Osteocyte (in vitro differentiated cells): ENCODE results near the gene HPGD. TPM values are rescaled to one million over a fixed set of nuclear protein-coding genes. Genes with fewer than 3 reads are reported as not detected.

Experiments used
- DNase-seq: peaks from one replicate; pipeline ENCODE4 v3.0.0; 2021; ENCODE audit warnings: mixed read lengths; ENCODE audit not compliant: unreplicated experiment; ENCODE audit errors: extremely low spot score
- H3K27ac Mint-ChIP-seq: one replicate; pipeline ENCODE4 v1.8.0; 2021; ENCODE audit warnings: mild to moderate bottlenecking, mixed read lengths; ENCODE audit not compliant: unreplicated experiment
- H3K27me3 Mint-ChIP-seq: one replicate; pipeline ENCODE4 v1.8.0; 2021; ENCODE audit warnings: mixed read lengths; ENCODE audit not compliant: unreplicated experiment
- H3K36me3 Mint-ChIP-seq: one replicate; pipeline ENCODE4 v1.8.0; 2021; ENCODE audit warnings: mixed read lengths; ENCODE audit not compliant: unreplicated experiment
- H3K4me1 Mint-ChIP-seq: one replicate; pipeline ENCODE4 v1.8.0; 2021; ENCODE audit warnings: mixed read lengths; ENCODE audit not compliant: unreplicated experiment
- H3K4me3 Mint-ChIP-seq: one replicate; pipeline ENCODE4 v1.8.0; 2021; ENCODE audit warnings: mild to moderate bottlenecking, moderate library complexity, mixed read lengths; ENCODE audit not compliant: unreplicated experiment
- H3K9me3 Mint-ChIP-seq: one replicate; pipeline ENCODE4 v1.8.0; 2021; ENCODE audit warnings: mixed read lengths; ENCODE audit not compliant: unreplicated experiment
- total RNA-seq: library from RNA; stranded (reverse); gene quantifications from 2 replicates; pipeline ENCODE4 v1.2.1, GENCODE V29; 2021
- TF ChIP-seq, protein P1 (sequence below): fragments of 200-600 bp; sonication (generic); IDR thresholded peaks from 2 replicates; pipeline ENCODE4 v1.5.0; 2021; ENCODE audit warnings: antibody characterized with exemption, mild to moderate bottlenecking, moderate library complexity

HPGD gene
- total RNA-seq, 1 donor from 2014 or later, result not detected

DNA sequence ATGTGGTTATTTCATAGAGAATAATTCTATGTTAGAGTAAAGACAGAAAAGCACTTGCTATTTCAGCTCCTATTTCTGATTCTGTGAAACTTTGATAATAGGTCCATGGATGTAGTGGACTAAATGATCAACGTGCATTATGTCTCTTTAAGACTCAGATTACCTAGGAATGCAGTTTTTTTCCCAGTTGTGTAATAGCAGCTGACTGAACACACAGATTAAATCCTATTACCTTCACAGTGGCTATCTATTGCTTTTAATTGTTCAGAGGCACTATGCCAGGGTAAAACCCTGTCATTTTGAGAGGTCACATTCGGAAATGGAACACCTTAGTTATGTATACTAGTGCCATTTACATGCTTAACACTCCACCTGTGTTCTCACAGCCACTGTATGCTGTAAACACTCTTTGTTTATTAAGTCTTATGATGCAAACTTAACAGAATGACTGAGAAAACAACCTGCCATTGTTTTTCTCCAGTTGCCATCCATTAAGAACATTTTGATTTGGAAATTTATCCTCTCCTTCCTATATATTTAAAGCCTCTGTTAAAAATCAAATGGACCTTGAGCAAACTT lies 70.5 kb downstream of the HPGD start:
- peaks cover 40% of the 10 kb centered on the region for H3K27me3 Mint-ChIP-seq
- H3K9me3 Mint-ChIP-seq, result no peaks in the 10 kb centered on the region
- no peaks in the 10 kb centered on the region for H3K36me3 Mint-ChIP-seq
- no peak overlapping the region for H3K4me3 Mint-ChIP-seq
- H3K27ac Mint-ChIP-seq, result no peak overlapping the region
- TF ChIP-seq, protein P1, sequence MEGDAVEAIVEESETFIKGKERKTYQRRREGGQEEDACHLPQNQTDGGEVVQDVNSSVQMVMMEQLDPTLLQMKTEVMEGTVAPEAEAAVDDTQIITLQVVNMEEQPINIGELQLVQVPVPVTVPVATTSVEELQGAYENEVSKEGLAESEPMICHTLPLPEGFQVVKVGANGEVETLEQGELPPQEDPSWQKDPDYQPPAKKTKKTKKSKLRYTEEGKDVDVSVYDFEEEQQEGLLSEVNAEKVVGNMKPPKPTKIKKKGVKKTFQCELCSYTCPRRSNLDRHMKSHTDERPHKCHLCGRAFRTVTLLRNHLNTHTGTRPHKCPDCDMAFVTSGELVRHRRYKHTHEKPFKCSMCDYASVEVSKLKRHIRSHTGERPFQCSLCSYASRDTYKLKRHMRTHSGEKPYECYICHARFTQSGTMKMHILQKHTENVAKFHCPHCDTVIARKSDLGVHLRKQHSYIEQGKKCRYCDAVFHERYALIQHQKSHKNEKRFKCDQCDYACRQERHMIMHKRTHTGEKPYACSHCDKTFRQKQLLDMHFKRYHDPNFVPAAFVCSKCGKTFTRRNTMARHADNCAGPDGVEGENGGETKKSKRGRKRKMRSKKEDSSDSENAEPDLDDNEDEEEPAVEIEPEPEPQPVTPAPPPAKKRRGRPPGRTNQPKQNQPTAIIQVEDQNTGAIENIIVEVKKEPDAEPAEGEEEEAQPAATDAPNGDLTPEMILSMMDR, result no peak
- H3K4me1 Mint-ChIP-seq, result no peaks in the 10 kb centered on the region
- DNase-seq, result no peak

DNA sequence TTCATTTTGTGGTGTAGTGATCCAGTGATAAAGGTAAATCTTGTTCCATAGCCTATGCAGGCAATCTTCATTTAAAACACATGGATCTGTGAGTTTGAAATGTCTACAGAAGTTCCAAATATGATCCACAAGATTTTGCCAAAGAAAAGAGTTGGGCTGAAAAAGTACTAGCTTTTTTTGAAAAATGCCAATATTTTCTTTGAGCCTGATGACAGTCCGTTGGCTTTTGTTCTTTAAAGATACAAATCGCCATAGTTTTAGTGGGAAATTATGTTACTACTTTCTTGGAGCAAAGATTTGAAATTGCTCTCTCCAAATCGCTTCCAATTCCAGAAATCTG lies 71.5 kb downstream of the HPGD start:
- no peaks in the 10 kb centered on the region for H3K36me3 Mint-ChIP-seq
- no peak for DNase-seq
- H3K27me3 Mint-ChIP-seq, result peaks cover 44% of the 10 kb centered on the region
- H3K4me1 Mint-ChIP-seq, result no peaks in the 10 kb centered on the region
- TF ChIP-seq, protein P1, result no peak
- no peaks in the 10 kb centered on the region for H3K9me3 Mint-ChIP-seq
- H3K4me3 Mint-ChIP-seq, result no peak overlapping the region
- no peak overlapping the region for H3K27ac Mint-ChIP-seq

DNA sequence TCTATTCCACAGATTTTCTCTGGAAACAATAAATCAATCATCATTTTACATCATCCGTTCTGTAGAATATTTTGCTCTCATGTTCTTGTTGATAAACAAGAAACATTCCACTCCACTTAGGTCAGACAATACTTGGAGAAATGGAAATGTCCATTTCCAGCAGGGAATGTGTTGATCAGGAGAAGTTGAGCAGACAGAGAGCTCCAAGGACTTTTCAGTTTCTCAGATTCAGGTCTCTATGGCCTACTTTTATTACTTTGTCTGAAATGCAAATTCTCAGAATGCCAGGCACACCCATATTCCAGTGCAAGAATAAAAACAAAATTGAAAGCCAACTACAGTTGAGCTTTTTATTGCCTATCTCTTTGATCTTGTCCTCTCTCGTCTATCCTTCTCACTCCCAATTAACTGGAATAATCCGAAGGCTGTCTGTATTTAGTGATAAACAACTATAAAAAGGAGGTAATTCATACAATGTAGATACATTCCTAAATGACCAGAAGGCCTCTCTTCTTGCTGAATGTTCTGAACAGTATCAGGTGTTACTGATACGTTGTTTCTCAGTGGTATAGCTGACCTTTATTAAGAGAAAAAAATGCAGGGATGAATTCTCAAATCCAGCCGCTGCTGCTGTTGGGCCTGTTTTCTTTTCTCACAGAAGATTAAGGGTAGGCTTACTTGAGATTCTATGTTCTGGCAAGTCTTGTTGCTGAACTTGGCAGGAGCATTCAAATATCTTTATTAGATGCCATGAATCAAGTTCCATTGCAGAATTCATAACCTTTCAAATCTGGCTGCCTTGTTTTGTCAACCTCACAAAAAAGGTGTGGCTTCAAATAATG lies 72.1 kb downstream of the HPGD start:
- DNase-seq, result no peak
- H3K9me3 Mint-ChIP-seq, result no peaks in the 10 kb centered on the region
- no peak overlapping the region for H3K27ac Mint-ChIP-seq
- peaks cover 46% of the 10 kb centered on the region for H3K27me3 Mint-ChIP-seq
- TF ChIP-seq, protein P1, result no peak
- H3K36me3 Mint-ChIP-seq, result no peaks in the 10 kb centered on the region
- H3K4me1 Mint-ChIP-seq, result no peaks in the 10 kb centered on the region
- no peak overlapping the region for H3K4me3 Mint-ChIP-seq

DNA sequence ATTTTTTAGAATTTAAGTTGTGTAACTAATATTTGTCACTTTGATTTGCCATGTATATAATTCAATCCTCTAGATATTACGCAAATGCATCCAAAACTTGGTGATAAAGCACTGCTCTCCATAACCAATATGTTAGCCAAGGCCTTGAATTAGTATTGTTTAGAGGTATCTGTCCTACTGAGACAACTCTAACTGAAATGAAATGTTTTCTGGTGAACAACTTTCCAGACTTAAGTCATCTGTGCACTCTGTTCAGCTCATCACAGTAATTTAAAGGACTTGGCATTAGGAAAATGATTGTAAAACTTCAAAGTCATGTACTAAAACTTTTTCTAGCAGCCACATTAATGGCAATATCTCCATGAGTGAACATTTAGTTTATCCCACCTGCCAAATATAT lies 73.1 kb downstream of the HPGD start:
- H3K27ac Mint-ChIP-seq, result no peak overlapping the region
- peaks cover 50% of the 10 kb centered on the region for H3K27me3 Mint-ChIP-seq
- TF ChIP-seq, protein P1, result no peak
- no peaks in the 10 kb centered on the region for H3K9me3 Mint-ChIP-seq
- no peak for DNase-seq
- H3K4me3 Mint-ChIP-seq, result no peak overlapping the region
- no peaks in the 10 kb centered on the region for H3K4me1 Mint-ChIP-seq
- H3K36me3 Mint-ChIP-seq, result no peaks in the 10 kb centered on the region

DNA sequence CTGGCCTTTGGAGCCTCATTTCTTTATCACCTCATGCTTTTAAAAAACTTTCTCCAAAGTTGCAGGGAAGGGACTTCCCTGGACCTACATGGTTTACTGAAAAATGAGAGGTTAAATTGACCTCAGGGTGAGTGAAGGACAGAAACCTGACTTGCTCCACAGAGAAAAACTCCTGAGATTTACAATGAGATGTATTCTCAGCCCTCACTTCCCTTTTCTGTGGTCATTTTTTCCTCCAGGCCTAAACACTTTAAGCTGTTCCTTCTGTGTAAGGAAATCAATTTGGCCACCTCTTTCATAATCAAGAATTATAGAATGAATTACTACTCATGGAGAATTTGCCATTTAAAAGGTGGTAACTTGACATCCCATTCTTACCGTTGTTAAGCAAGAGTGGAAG lies 77.9 kb downstream of the HPGD start:
- DNase-seq, result no peak
- no peak overlapping the region for H3K4me3 Mint-ChIP-seq
- no peaks in the 10 kb centered on the region for H3K36me3 Mint-ChIP-seq
- H3K27ac Mint-ChIP-seq, result no peak overlapping the region
- no peaks in the 10 kb centered on the region for H3K4me1 Mint-ChIP-seq
- H3K9me3 Mint-ChIP-seq, result peaks cover 6% of the 10 kb centered on the region
- TF ChIP-seq, protein P1, result no peak
- peaks cover 23% of the 10 kb centered on the region for H3K27me3 Mint-ChIP-seq
